Panc1 (cell line): ENCODE data around the gene MAT2A. TPM values are rescaled to one million over a fixed set of nuclear protein-coding genes. Genes with fewer than 3 reads are reported as not detected.

Experiments used
- ATAC-seq: fragments of 200-7000 bp; cut with Tn5 transposase; 2 replicates; pipeline ENCODE4 v1.9.1; 2020; ENCODE audit warnings: mild to moderate bottlenecking, moderate library complexity
- BruUV-seq: library from RNA; stranded (reverse); fragments of 400-500 nt; replicated peaks from 2 replicates; lab custom pipeline; 2021; lab: Mats Ljungman, UMichigan
- CTCF ChIA-PET: fragments of 300-600 bp; sonication (Branson Sonifier 250); formaldehyde crosslinking; loops from one replicate; lab custom pipeline; 2022; ENCODE audit warnings: antibody characterized with exemption; lab: Charles Lee
- POLR2A ChIA-PET: fragments of 300-600 bp; sonication (Branson Sonifier 250); formaldehyde crosslinking; loops from one replicate; lab custom pipeline; 2022; ENCODE audit warnings: antibody characterized with exemption; lab: Charles Lee
- DNase-seq: peaks from one replicate; pipeline ENCODE4 v3.0.0-alpha.2; 2010; ENCODE audit warnings: low read depth, low spot score
- H3K27ac ChIP-seq: 2 replicates; pipeline ENCODE4 v1.5.1; 2011; ENCODE audit warnings: mild to moderate bottlenecking, low read length, inconsistent platforms
- H3K27me3 ChIP-seq: fragments of 200-500 bp; sonication (Bioruptor generic); 2 replicates; pipeline ENCODE4 v1.6.0; 2014; ENCODE audit warnings: low read length, inconsistent platforms; ENCODE audit not compliant: control insufficient read depth, insufficient read depth
- H3K36me3 ChIP-seq: fragments of 200-500 bp; sonication (Bioruptor generic); 2 replicates; pipeline ENCODE4 v1.5.1; 2014; ENCODE audit warnings: inconsistent platforms, mild to moderate bottlenecking, low read length, moderate library complexity; ENCODE audit not compliant: control insufficient read depth, insufficient read depth
- H3K4me1 ChIP-seq: 2 replicates; pipeline ENCODE4 v1.5.1; 2011; ENCODE audit warnings: inconsistent platforms, mild to moderate bottlenecking, low read length, moderate library complexity; ENCODE audit not compliant: control insufficient read depth, insufficient read depth
- H3K4me3 ChIP-seq, 2 experiments: 2 replicates each; pipeline ENCODE4 v1.5.1; 2011 to 2012; ENCODE audit warnings: low read depth in 2 of 2, low read length in 2 of 2, mild to moderate bottlenecking in 2 of 2, inconsistent platforms in 1 of 2, moderate library complexity in 1 of 2
- H3K9me3 ChIP-seq: fragments of 200-500 bp; sonication (Bioruptor generic); 2 replicates; pipeline ENCODE4 v1.5.1; 2014; ENCODE audit warnings: low read depth, mild to moderate bottlenecking, inconsistent platforms, low read length, moderate library complexity; ENCODE audit not compliant: control insufficient read depth, insufficient read depth
- POLR2AphosphoS5 ChIP-seq: IDR thresholded peaks from 2 replicates; pipeline ENCODE4 v1.6.1; 2012; ENCODE audit warnings: mild to moderate bottlenecking, low read depth, low read length, moderate library complexity
- SIN3A ChIP-seq: IDR thresholded peaks from 2 replicates; pipeline ENCODE4 v1.6.1; 2012; ENCODE audit warnings: low read depth, mild to moderate bottlenecking, low read length, moderate library complexity, borderline replicate concordance; ENCODE audit not compliant: insufficient read depth
- TCF7L2 ChIP-seq: IDR thresholded peaks from 2 replicates; pipeline ENCODE4 v1.6.1; 2011; ENCODE audit warnings: mild to moderate bottlenecking, low read depth, low read length, inconsistent platforms
- in situ Hi-C: cut with HindIII; loops from 2 replicates; pipeline ENCODE4 v1.10.0; 2016; ENCODE audit warnings: low sequenced_read_pairs, low pct_unique_long_range_greater_than_20kb
- intact Hi-C: fragments of 100-400 bp; cut with micrococcal nuclease; formaldehyde crosslinking; loops from one replicate; pipeline ENCODE4 v1.10.0; 2022; ENCODE audit not compliant: unreplicated experiment
- total RNA-seq: library from RNA; stranded (reverse); gene quantifications from one replicate; pipeline ENCODE4 v1.2.1, GENCODE V29; 2021; ENCODE audit not compliant: unreplicated experiment
- TF ChIP-seq, protein P1 (sequence below), 2 experiments: IDR thresholded peaks; 2 replicates each; pipeline ENCODE4 v1.6.1; 2011 to 2012; ENCODE audit warnings: low read depth in 2 of 2, control low read depth in 1 of 2, low read length in 1 of 2, mild to moderate bottlenecking in 1 of 2, moderate library complexity in 1 of 2; ENCODE audit not compliant: insufficient read depth in 1 of 2
- TF ChIP-seq, protein P2 (sequence below): fragments of 450-650 bp; IDR thresholded peaks from 2 replicates; pipeline ENCODE4 v1.5.1; 2017; ENCODE audit warnings: mild to moderate bottlenecking

The MAT2A gene
- total RNA-seq, 1 experiment from 2014 or later, result 547 TPM

DNA sequence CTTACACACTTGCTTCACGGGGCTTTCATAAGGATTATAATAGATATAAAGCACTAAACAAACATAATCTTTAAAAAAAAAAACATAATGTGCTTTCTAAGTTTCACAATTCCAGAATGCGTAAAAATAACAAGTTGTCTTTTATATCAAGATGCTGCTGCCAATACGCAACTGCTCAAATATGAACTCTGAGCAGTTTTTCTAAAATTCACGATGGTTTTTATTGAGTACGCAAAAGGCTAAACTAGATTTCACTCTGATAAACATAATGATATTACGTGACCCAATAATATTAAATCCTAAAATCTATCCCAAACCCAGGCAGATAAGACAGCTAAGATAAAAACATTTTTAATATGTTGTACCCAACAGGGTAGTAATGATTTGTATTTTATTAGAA is 24.6 kb upstream of the MAT2A start:
- no peak; the same call in 1 of the 2 replicates for TF ChIP-seq TCF7L2
- TF ChIP-seq, protein P1, sequence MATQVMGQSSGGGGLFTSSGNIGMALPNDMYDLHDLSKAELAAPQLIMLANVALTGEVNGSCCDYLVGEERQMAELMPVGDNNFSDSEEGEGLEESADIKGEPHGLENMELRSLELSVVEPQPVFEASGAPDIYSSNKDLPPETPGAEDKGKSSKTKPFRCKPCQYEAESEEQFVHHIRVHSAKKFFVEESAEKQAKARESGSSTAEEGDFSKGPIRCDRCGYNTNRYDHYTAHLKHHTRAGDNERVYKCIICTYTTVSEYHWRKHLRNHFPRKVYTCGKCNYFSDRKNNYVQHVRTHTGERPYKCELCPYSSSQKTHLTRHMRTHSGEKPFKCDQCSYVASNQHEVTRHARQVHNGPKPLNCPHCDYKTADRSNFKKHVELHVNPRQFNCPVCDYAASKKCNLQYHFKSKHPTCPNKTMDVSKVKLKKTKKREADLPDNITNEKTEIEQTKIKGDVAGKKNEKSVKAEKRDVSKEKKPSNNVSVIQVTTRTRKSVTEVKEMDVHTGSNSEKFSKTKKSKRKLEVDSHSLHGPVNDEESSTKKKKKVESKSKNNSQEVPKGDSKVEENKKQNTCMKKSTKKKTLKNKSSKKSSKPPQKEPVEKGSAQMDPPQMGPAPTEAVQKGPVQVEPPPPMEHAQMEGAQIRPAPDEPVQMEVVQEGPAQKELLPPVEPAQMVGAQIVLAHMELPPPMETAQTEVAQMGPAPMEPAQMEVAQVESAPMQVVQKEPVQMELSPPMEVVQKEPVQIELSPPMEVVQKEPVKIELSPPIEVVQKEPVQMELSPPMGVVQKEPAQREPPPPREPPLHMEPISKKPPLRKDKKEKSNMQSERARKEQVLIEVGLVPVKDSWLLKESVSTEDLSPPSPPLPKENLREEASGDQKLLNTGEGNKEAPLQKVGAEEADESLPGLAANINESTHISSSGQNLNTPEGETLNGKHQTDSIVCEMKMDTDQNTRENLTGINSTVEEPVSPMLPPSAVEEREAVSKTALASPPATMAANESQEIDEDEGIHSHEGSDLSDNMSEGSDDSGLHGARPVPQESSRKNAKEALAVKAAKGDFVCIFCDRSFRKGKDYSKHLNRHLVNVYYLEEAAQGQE (IDR thresholded peaks at IDR 0.05; ENCODE audit: insufficient read depth in 1 of 2, low read depth in 2 of 2, low read length in 1 of 2), result no peak
- TF ChIP-seq, protein P2, sequence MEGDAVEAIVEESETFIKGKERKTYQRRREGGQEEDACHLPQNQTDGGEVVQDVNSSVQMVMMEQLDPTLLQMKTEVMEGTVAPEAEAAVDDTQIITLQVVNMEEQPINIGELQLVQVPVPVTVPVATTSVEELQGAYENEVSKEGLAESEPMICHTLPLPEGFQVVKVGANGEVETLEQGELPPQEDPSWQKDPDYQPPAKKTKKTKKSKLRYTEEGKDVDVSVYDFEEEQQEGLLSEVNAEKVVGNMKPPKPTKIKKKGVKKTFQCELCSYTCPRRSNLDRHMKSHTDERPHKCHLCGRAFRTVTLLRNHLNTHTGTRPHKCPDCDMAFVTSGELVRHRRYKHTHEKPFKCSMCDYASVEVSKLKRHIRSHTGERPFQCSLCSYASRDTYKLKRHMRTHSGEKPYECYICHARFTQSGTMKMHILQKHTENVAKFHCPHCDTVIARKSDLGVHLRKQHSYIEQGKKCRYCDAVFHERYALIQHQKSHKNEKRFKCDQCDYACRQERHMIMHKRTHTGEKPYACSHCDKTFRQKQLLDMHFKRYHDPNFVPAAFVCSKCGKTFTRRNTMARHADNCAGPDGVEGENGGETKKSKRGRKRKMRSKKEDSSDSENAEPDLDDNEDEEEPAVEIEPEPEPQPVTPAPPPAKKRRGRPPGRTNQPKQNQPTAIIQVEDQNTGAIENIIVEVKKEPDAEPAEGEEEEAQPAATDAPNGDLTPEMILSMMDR, result no peak
- TF ChIP-seq SIN3A, result no peak
- TF ChIP-seq POLR2AphosphoS5, result no peak
- ChIA-PET CTCF (no interaction called here), POLR2A (interaction anchor here (0.8 kb wide), 1 partner anchor 25 kb away, joined by 3 read pairs; the partner anchor contains the start of gene MAT2A)
- in situ Hi-C loops, result no loop called here
- Histone ChIP-seq H3K9me3 (no peaks in the 10 kb centered on the region), H3K27ac (peak overlapping the region; percentile 94), H3K27me3 (no peaks in the 10 kb centered on the region), H3K4me3 (no peak overlapping the region), H3K36me3 (no peaks in the 10 kb centered on the region), H3K4me1 (peaks cover 74% of the 10 kb centered on the region)
- intact Hi-C loops, result no loop called here
- ATAC-seq (no peak), DNase-seq (no peak)
- BruUV-seq, result no TSS peak

DNA sequence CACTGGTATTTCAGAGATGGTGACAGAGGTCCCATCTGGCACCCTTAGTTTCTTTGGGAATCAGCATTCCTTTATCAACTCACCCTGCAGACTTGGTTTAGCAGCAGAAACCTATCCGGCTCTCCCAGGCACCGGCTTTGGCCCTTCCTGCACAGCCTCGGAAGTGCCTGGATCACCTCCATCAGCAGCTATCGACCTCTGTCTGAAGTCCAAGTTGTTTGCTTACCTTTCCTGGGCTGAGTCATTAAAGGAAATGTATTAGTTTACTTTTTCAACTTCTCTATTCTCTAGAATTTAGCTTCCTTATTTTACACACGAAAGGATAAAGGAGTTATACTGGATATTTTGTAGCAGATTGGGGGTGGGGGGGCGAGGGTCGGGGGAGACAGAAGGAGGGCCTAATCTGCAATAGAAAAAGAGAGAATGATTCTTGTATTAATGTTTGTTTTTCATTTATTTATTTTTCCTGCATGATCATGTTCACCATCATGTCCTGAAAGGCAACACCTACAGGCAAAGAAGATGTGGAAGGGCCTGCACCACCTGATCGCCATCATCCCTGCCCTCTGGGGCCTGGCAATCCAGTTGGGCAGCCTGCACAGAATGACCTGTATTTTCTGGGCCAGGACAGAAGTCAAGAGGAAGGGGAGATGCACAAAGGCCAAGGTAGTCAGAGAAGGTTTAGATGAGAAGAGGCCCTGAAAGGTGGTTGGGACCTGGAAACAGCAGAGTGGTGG is 22.1 kb upstream of the MAT2A start:
- no TSS peak for BruUV-seq
- Histone ChIP-seq H3K27ac (peak overlapping the region; percentile 94), H3K4me1 (peaks cover 79% of the 10 kb centered on the region), H3K4me3 (peak overlapping the region in 1 of 2 experiments; percentile 14; a peak in 1 of 4 replicates), H3K27me3 (no peaks in the 10 kb centered on the region), H3K36me3 (no peaks in the 10 kb centered on the region), H3K9me3 (no peaks in the 10 kb centered on the region)
- no peak for TF ChIP-seq TCF7L2
- TF ChIP-seq SIN3A, result no peak
- TF ChIP-seq, protein P2, result no peak
- TF ChIP-seq POLR2AphosphoS5, result no peak; the same call in 1 of the 2 replicates
- TF ChIP-seq, protein P1 (IDR thresholded peaks at IDR 0.05; ENCODE audit: insufficient read depth in 1 of 2, low read depth in 2 of 2, low read length in 1 of 2), result no peak
- peak; percentile 82 for ATAC-seq
- intact Hi-C loops (no loop called here), in situ Hi-C loops (no loop called here)
- ChIA-PET CTCF (no interaction called here), POLR2A (interaction anchor here (0.6 to 0.7 kb wide), 4 partner anchors 8 to 578 kb away, joined by 3 to 9 read pairs (median 6); no protein-coding TSS in a partner anchor)
- no peak for DNase-seq
